B cell (primary cell): ENCODE data around the gene CACNA2D1.

Source experiments
- EZH2 ChIP-seq: IDR thresholded peaks from 2 replicates; pipeline ENCODE4 v1.6.1; 2012; ENCODE audit warnings: borderline replicate concordance, low read depth, mild to moderate bottlenecking, moderate library complexity, low read length; ENCODE audit not compliant: insufficient read depth, poor library complexity, severe bottlenecking
- TF ChIP-seq, protein P1 (sequence below): fragments of 200-600 bp; IDR thresholded peaks from one replicate; pipeline ENCODE4 v1.8.0; 2022; ENCODE audit warnings: antibody characterized with exemption, mild to moderate bottlenecking

DNA sequence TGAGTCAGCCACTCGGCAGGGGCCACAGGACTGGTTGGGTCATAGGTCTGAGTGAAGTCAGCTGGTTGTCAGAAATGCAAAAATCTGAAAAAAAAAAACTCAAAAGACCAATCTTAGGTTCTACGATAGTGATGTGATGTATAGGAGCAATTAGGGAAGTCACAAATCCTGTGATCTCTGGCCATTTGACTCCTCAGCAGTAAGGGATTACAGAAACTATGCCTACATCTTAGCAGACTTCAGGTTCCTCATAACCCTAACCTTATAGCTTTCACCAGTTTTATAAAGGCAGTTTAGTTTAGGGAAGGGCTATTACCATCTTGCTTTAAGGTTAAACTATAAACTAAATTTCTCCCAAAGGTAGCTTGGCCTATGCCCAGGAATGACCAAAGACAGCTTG is 510.6 kb downstream of the CACNA2D1 start:
- TF ChIP-seq, protein P1, sequence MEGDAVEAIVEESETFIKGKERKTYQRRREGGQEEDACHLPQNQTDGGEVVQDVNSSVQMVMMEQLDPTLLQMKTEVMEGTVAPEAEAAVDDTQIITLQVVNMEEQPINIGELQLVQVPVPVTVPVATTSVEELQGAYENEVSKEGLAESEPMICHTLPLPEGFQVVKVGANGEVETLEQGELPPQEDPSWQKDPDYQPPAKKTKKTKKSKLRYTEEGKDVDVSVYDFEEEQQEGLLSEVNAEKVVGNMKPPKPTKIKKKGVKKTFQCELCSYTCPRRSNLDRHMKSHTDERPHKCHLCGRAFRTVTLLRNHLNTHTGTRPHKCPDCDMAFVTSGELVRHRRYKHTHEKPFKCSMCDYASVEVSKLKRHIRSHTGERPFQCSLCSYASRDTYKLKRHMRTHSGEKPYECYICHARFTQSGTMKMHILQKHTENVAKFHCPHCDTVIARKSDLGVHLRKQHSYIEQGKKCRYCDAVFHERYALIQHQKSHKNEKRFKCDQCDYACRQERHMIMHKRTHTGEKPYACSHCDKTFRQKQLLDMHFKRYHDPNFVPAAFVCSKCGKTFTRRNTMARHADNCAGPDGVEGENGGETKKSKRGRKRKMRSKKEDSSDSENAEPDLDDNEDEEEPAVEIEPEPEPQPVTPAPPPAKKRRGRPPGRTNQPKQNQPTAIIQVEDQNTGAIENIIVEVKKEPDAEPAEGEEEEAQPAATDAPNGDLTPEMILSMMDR, result no peak
- no peak for TF ChIP-seq EZH2
